Natural killer cell (primary cell): ENCODE results near the gene RUFY1. TPM values are rescaled to one million over a fixed set of nuclear protein-coding genes. Genes with fewer than 3 reads are reported as not detected.
A peak's percentile ranks its signal among the peaks of the same experiment; 100 is the strongest.

Experiments
- ATAC-seq, 3 donors: fragments of 150-1000 bp in 2 of 3; fragments of 200-7000 bp in 1 of 3; cut with Tn5 transposase; 1 replicate in 1 of 3; 2 replicates in 2 of 3; pipeline ENCODE4 v1.10.0; 2021; ENCODE audit warnings: mild to moderate bottlenecking in 2 of 3, moderate library complexity in 2 of 3
- DNase-seq, 2 donors: peaks; one replicate each; pipeline versions ENCODE4 v3.0.0 to v3.0.0-alpha.2; 2013 to 2021; ENCODE audit warnings: mixed read lengths in 1 of 2
- H3K27ac ChIP-seq: one replicate; pipeline ENCODE4 v1.5.1; 2013; ENCODE audit warnings: mild to moderate bottlenecking, low read length
- H3K27me3 ChIP-seq: one replicate; pipeline ENCODE4 v1.6.1; 2013; ENCODE audit warnings: low read length; ENCODE audit not compliant: control insufficient read depth, insufficient read depth
- H3K36me3 ChIP-seq: one replicate; pipeline ENCODE4 v1.6.1; 2013; ENCODE audit warnings: low read length; ENCODE audit not compliant: control insufficient read depth, insufficient read depth
- H3K4me1 ChIP-seq: one replicate; pipeline ENCODE4 v1.6.1; 2013; ENCODE audit warnings: low read length; ENCODE audit not compliant: control insufficient read depth, insufficient read depth
- H3K4me3 ChIP-seq: one replicate; pipeline ENCODE4 v1.5.1; 2013; ENCODE audit warnings: low read length
- H3K9me3 ChIP-seq: one replicate; pipeline ENCODE4 v1.6.1; 2013; ENCODE audit warnings: low read length; ENCODE audit not compliant: control insufficient read depth, insufficient read depth
- H3K27ac Mint-ChIP-seq, 2 donors: one replicate each; pipeline ENCODE4 v1.8.0; 2022; ENCODE audit warnings: mild to moderate bottlenecking in 2 of 2, mixed read lengths in 2 of 2, moderate library complexity in 1 of 2
- H3K27me3 Mint-ChIP-seq, 2 donors: one replicate each; pipeline ENCODE4 v1.8.0; 2022; ENCODE audit warnings: low read depth in 2 of 2, mixed read lengths in 2 of 2
- H3K36me3 Mint-ChIP-seq: one replicate; pipeline ENCODE4 v1.8.0; 2022; ENCODE audit warnings: mixed read lengths
- H3K4me1 Mint-ChIP-seq, 2 donors: one replicate each; pipeline ENCODE4 v1.8.0; 2022; ENCODE audit warnings: mixed read lengths in 2 of 2
- H3K4me3 Mint-ChIP-seq: one replicate; pipeline ENCODE4 v1.8.0; 2022; ENCODE audit warnings: mild to moderate bottlenecking, moderate library complexity, mixed read lengths
- H3K9me3 Mint-ChIP-seq, 2 donors: one replicate each; pipeline ENCODE4 v1.8.0; 2022; ENCODE audit warnings: mixed read lengths in 2 of 2
- CTCF ChIP-seq: fragments of 200-600 bp; IDR thresholded peaks from one replicate; pipeline ENCODE4 v1.8.0; 2022; ENCODE audit warnings: antibody characterized with exemption
- WGBS: methylation state at CpG from one replicate; pipeline ENCODE4 v1.1.7; 2013; ENCODE audit warnings: missing lambda C conversion rate; ENCODE audit not compliant: insufficient coverage; 5-methylcytosine and 5-hydroxymethylcytosine counted together
- intact Hi-C: fragments of 100-400 bp; cut with micrococcal nuclease; formaldehyde crosslinking; loops from one replicate; pipeline ENCODE4 v1.14.2; 2022
- total RNA-seq, 4 donors: library from RNA; stranded (reverse); fragments of 120-200 nt in 1 of 4; gene quantifications; one replicate each; pipeline versions ENCODE4 v1.2.3 to v1.2.4, GENCODE V29; 2013 to 2022

The RUFY1 gene
- total RNA-seq, 3 donors from 2014 or later (not counting 1 experiment from before 2014, with no cell fraction given), result 40.4 to 48.7 (median 46.6) TPM

- WGBS, result 87% methylated on average over 10 of the region's 10 CpGs
- H3K9me3 ChIP-seq, result no peaks in the 10 kb centered on the region
- H3K36me3 ChIP-seq, result peaks cover 57% of the 10 kb centered on the region
- no peak overlapping the region for H3K4me3 ChIP-seq
- TF ChIP-seq CTCF, result no peak
- Mint-ChIP-seq H3K27ac (peak overlapping the region; percentile 58 to 59), H3K27me3 (no peaks in the 10 kb centered on the region), H3K4me3 (no peak overlapping the region), H3K4me1 (peaks cover 9 to 10% of the 10 kb centered on the region in 2 donors), H3K36me3 (peaks cover 8% of the 10 kb centered on the region), H3K9me3 (no peaks in the 10 kb centered on the region)
- DNase-seq, result no peak
- H3K27me3 ChIP-seq, result no peaks in the 10 kb centered on the region
- ATAC-seq, result no peak
- no peak overlapping the region for H3K27ac ChIP-seq
- intact Hi-C loops, result no loop called here
- H3K4me1 ChIP-seq, result peaks cover 5% of the 10 kb centered on the region
Observed at GRCh38 chr5:179605026-179605833, 54.9 kb downstream of the RUFY1 start.

GRCh38 chr5:179606071-179606909 lies 55.9 kb downstream of the RUFY1 start:
- Mint-ChIP-seq H3K27ac (peak overlapping the region; percentile 58 to 59), H3K36me3 (peaks cover 8% of the 10 kb centered on the region), H3K9me3 (no peaks in the 10 kb centered on the region), H3K4me1 (peaks cover 10 to 15% of the 10 kb centered on the region in 2 donors), H3K4me3 (no peak overlapping the region), H3K27me3 (no peaks in the 10 kb centered on the region)
- no peak for TF ChIP-seq CTCF
- intact Hi-C loops, result no loop called here
- Histone ChIP-seq H3K4me3 (no peak overlapping the region), H3K36me3 (peaks cover 64% of the 10 kb centered on the region), H3K4me1 (peaks cover 5% of the 10 kb centered on the region), H3K27ac (no peak overlapping the region), H3K9me3 (no peaks in the 10 kb centered on the region), H3K27me3 (no peaks in the 10 kb centered on the region)
- 97% methylated on average over 21 of the region's 21 CpGs for WGBS
- DNase-seq (no peak), ATAC-seq (no peak)

- DNase-seq (no peak), ATAC-seq (peak in 1 of 3 donors; percentile 34)
- H3K4me3 ChIP-seq, result no peak overlapping the region
- H3K4me3 Mint-ChIP-seq, result no peak overlapping the region
- intact Hi-C loops, result no loop called here
- no peaks in the 10 kb centered on the region for H3K9me3 ChIP-seq
- H3K9me3 Mint-ChIP-seq, result no peaks in the 10 kb centered on the region
- H3K27ac Mint-ChIP-seq, result no peak overlapping the region
- H3K27me3 Mint-ChIP-seq, result no peaks in the 10 kb centered on the region
- H3K36me3 Mint-ChIP-seq, result peaks cover 12% of the 10 kb centered on the region
- WGBS, result 97% methylated on average over 6 of the region's 6 CpGs
- peaks cover 14 to 20% of the 10 kb centered on the region in 2 donors for H3K4me1 Mint-ChIP-seq
- no peaks in the 10 kb centered on the region for H3K27me3 ChIP-seq
- H3K36me3 ChIP-seq, result peaks cover 66% of the 10 kb centered on the region
- no peak for TF ChIP-seq CTCF
- H3K27ac ChIP-seq, result no peak overlapping the region
- H3K4me1 ChIP-seq, result peaks cover 5% of the 10 kb centered on the region
Observed at GRCh38 chr5:179606910-179607159, 56.5 kb downstream of the RUFY1 start.
